Measurements from ENCODE around the gene RBP2.

RBP2 gene

GRCh38 chr3:139440639-139441556 is 35.4 kb downstream of the RBP2 start:
- no peak for DNase-seq (ENCODE audit: low read depth)
- TF ChIP-seq CTCF (IDR thresholded peaks at IDR 0.05; ENCODE audit: control insufficient read depth, extremely low read depth, insufficient read depth), result no peak
- no peak overlapping the region for H3K4me3 ChIP-seq (ENCODE audit: low read depth, low read length)

- H3K4me3 ChIP-seq (ENCODE audit: low read depth, low read length), result no peak overlapping the region
- DNase-seq (ENCODE audit: low read depth), result no peak
- TF ChIP-seq CTCF (IDR thresholded peaks at IDR 0.05; ENCODE audit: control insufficient read depth, extremely low read depth, insufficient read depth), result no peak
Observed at GRCh38 chr3:139439278-139439677, 37.0 kb downstream of the RBP2 start.

- no peak for DNase-seq (ENCODE audit: low read depth)
Observed at GRCh38 chr3:139434764-139435307, 41.5 kb downstream of the RBP2 start.

GRCh38 chr3:139434228-139434627 is 42.1 kb downstream of the RBP2 start:
- DNase-seq (ENCODE audit: low read depth), result no peak
- no peak overlapping the region for H3K4me3 ChIP-seq (ENCODE audit: low read depth, low read length)
- no peak for TF ChIP-seq CTCF (IDR thresholded peaks at IDR 0.05; ENCODE audit: control insufficient read depth, extremely low read depth, insufficient read depth)

More at GRCh38 chr3:139434764-139435307, 41.5 kb downstream of the RBP2 start:
- H3K4me3 ChIP-seq (ENCODE audit: low read depth, low read length), result no peak overlapping the region
- TF ChIP-seq CTCF (IDR thresholded peaks at IDR 0.05; ENCODE audit: control insufficient read depth, extremely low read depth, insufficient read depth), result no peak

GRCh38 chr3:139433089-139433488 is 43.2 kb downstream of the RBP2 start:
- no peak for TF ChIP-seq CTCF (IDR thresholded peaks at IDR 0.05; ENCODE audit: control insufficient read depth, extremely low read depth, insufficient read depth)
- no peak for DNase-seq (ENCODE audit: low read depth)
- H3K4me3 ChIP-seq (ENCODE audit: low read depth, low read length), result no peak overlapping the region

GRCh38 chr3:139430493-139430892 is 45.8 kb downstream of the RBP2 start:
- H3K4me3 ChIP-seq (ENCODE audit: low read depth, low read length), result no peak overlapping the region
- DNase-seq (ENCODE audit: low read depth), result no peak
- TF ChIP-seq CTCF (IDR thresholded peaks at IDR 0.05; ENCODE audit: control insufficient read depth, extremely low read depth, insufficient read depth), result no peak

Data from LNCaP clone FGC (cell line).